Activated CD8-positive, alpha-beta T cell treated with anti-CD3 and anti-CD28 coated beads for 36 hours (primary cell): ENCODE data around the gene GPC6. TPM values are rescaled to one million over a fixed set of nuclear protein-coding genes. Genes with fewer than 3 reads are reported as not detected.
"Not testable (repeated sequence)": the region's sequence is repeated elsewhere in the genome, so short reads cannot be mapped to it uniquely, and the experiment has no call there.

Source experiments
- ATAC-seq: fragments of 200-7000 bp; cut with Tn5 transposase; one replicate; pipeline ENCODE4 v1.10.0; 2021; ENCODE audit warnings: mild to moderate bottlenecking, moderate library complexity
- CTCF ChIA-PET: fragments of 350-600 bp; sonication (Branson Sonifier 250); formaldehyde crosslinking; loops from one replicate; lab custom pipeline; 2021; ENCODE audit warnings: antibody characterized with exemption; lab: Charles Lee
- POLR2A ChIA-PET: fragments of 350-600 bp; sonication (Branson Sonifier 250); formaldehyde crosslinking; loops from one replicate; lab custom pipeline; 2021; ENCODE audit warnings: antibody characterized with exemption; lab: Charles Lee
- DNase-seq: peaks from one replicate; pipeline ENCODE4 v3.0.0-alpha.2; 2020
- H3K27ac Mint-ChIP-seq: one replicate; pipeline ENCODE4 v1.8.0; 2021; ENCODE audit warnings: mild to moderate bottlenecking, mixed read lengths
- H3K27me3 Mint-ChIP-seq: one replicate; pipeline ENCODE4 v1.8.0; 2021; ENCODE audit warnings: mixed read lengths
- H3K36me3 Mint-ChIP-seq: one replicate; pipeline ENCODE4 v1.8.0; 2021; ENCODE audit warnings: low read depth, mixed read lengths
- H3K4me1 Mint-ChIP-seq: one replicate; pipeline ENCODE4 v1.8.0; 2021; ENCODE audit warnings: low read depth, mixed read lengths
- H3K4me3 Mint-ChIP-seq: one replicate; pipeline ENCODE4 v1.8.0; 2021; ENCODE audit warnings: mild to moderate bottlenecking, moderate library complexity, mixed read lengths
- H3K9me3 Mint-ChIP-seq: one replicate; pipeline ENCODE4 v1.8.0; 2021; ENCODE audit warnings: mixed read lengths
- intact Hi-C: fragments of 100-400 bp; cut with micrococcal nuclease; formaldehyde crosslinking; loops from one replicate; pipeline ENCODE4 v1.10.0; 2022
- total RNA-seq, 2 experiments: library from RNA; stranded (reverse); gene quantifications; one replicate each; pipeline ENCODE4 v1.2.3, GENCODE V29; 2021
- TF ChIP-seq, protein P1 (sequence below): fragments of 200-600 bp; IDR thresholded peaks from one replicate; pipeline ENCODE4 v1.8.0; 2022; ENCODE audit warnings: antibody characterized with exemption, mild to moderate bottlenecking

GPC6 gene
- total RNA-seq, 2 experiments from 2014 or later = not detected

DNA sequence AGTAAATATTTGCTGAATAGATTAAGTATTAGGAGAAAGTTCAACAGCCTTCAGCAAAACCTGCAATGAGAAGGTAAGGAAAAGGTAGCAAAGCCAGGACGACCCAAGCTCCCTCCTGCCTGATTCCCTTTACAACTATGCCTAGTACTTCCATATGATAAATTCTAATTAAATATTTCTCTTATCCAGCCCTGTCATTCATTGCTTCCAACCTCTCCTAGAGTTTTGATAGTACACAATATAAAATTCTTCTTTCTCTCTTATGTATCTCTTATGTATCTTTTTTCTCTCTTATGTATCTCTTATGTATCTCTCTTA, 1065.7 kb downstream of the GPC6 start:
- Mint-ChIP-seq H3K4me1 (peaks cover 7% of the 10 kb centered on the region), H3K9me3 (no peaks in the 10 kb centered on the region), H3K27me3 (no peaks in the 10 kb centered on the region), H3K27ac (no peak overlapping the region), H3K4me3 (no peak overlapping the region), H3K36me3 (no peaks in the 10 kb centered on the region)
- TF ChIP-seq, protein P1, sequence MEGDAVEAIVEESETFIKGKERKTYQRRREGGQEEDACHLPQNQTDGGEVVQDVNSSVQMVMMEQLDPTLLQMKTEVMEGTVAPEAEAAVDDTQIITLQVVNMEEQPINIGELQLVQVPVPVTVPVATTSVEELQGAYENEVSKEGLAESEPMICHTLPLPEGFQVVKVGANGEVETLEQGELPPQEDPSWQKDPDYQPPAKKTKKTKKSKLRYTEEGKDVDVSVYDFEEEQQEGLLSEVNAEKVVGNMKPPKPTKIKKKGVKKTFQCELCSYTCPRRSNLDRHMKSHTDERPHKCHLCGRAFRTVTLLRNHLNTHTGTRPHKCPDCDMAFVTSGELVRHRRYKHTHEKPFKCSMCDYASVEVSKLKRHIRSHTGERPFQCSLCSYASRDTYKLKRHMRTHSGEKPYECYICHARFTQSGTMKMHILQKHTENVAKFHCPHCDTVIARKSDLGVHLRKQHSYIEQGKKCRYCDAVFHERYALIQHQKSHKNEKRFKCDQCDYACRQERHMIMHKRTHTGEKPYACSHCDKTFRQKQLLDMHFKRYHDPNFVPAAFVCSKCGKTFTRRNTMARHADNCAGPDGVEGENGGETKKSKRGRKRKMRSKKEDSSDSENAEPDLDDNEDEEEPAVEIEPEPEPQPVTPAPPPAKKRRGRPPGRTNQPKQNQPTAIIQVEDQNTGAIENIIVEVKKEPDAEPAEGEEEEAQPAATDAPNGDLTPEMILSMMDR = no peak
- CTCF ChIA-PET = no interaction called here
- intact Hi-C loops = no loop called here
- ATAC-seq = no peak
- POLR2A ChIA-PET = no interaction called here
- DNase-seq = no peak

DNA sequence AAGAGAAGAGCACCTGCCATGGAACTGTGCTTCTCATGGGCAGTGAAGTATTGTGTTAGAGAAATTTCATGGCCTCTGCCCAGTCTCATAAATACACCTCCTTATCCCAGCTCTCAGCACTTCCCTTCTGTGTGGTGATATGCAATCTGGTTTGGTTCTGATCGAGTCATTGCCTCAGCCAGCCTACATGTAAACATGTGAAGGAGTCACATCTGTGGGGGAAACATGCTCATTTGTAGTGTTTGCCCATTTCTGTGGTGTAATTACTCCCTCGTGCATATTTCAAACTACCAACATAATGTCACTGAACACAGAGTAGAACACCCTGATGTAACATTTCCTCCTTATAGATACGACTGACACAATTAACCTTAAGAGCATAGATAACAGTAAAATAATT, 1069.9 kb downstream of the GPC6 start:
- ChIA-PET POLR2A (no interaction called here), CTCF (no interaction called here)
- Mint-ChIP-seq H3K4me1 (peaks cover 7% of the 10 kb centered on the region), H3K4me3 (no peak overlapping the region), H3K36me3 (no peaks in the 10 kb centered on the region), H3K9me3 (no peaks in the 10 kb centered on the region), H3K27me3 (no peaks in the 10 kb centered on the region), H3K27ac (no peak overlapping the region)
- intact Hi-C loops = no loop called here
- no peak for ATAC-seq
- no peak for DNase-seq
- TF ChIP-seq, protein P1 = no peak

DNA sequence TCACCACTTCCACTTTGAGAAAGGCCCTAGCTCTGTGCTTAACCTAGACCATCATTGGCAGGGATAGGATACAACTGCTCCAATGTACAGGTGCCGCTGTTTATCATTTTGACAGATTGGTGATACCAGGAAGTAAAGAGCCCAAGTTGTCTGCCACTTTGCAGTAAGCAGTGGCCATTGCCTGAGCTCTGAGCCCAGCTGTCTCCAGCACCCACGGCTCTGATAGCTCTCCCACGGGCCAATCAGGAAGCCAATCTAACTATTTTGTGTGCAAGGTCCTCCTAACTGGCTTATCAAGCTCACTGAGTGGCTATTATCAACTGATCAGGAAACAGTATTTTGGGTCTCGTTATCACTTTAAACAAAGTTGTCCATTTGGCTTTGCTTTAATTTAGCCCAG, 1071.7 kb downstream of the GPC6 start:
- TF ChIP-seq, protein P1 = no peak
- ATAC-seq (no peak), DNase-seq (no peak)
- Mint-ChIP-seq H3K4me3 (no peak overlapping the region), H3K27ac (no peak overlapping the region), H3K4me1 (peaks cover 7% of the 10 kb centered on the region), H3K36me3 (no peaks in the 10 kb centered on the region), H3K9me3 (no peaks in the 10 kb centered on the region), H3K27me3 (no peaks in the 10 kb centered on the region)
- intact Hi-C loops = no loop called here
- CTCF ChIA-PET = interaction anchor here (1.0 to 1.1 kb wide), 2 partner anchors 10 to 47 kb away, joined by 3 read pairs; no protein-coding TSS in a partner anchor
- POLR2A ChIA-PET = no interaction called here

DNA sequence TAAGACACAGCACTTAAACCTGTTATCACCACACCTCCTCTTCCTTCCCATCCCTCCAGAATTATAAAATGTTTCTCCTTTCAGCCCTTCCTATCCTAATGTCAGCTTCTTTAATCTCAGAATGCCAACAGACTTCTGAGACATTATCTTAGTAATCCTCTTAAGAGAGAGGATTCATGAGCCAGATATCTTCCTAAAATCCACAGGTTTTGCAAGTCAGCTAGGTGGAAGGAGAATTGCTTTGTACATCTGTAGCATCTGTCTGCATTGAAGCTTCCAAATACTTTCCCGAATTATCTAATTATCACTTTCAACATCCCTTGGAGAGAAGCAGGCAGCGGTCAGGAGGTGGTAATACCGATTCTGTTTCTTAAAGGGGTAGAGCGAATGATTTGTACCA, 1073.8 kb downstream of the GPC6 start:
- H3K27me3 Mint-ChIP-seq = no peaks in the 10 kb centered on the region
- POLR2A ChIA-PET = no interaction called here
- no peak for ATAC-seq
- DNase-seq = no peak
- TF ChIP-seq, protein P1 = no peak
- peaks cover 5% of the 10 kb centered on the region for H3K4me1 Mint-ChIP-seq
- H3K36me3 Mint-ChIP-seq = no peaks in the 10 kb centered on the region
- CTCF ChIA-PET = interaction anchor here (0.9 kb wide), 2 partner anchors 12 to 61 kb away, joined by 3 read pairs; no protein-coding TSS in a partner anchor
- H3K27ac Mint-ChIP-seq = no peak overlapping the region
- intact Hi-C loops = no loop called here
- H3K9me3 Mint-ChIP-seq = no peaks in the 10 kb centered on the region
- H3K4me3 Mint-ChIP-seq = no peak overlapping the region

DNA sequence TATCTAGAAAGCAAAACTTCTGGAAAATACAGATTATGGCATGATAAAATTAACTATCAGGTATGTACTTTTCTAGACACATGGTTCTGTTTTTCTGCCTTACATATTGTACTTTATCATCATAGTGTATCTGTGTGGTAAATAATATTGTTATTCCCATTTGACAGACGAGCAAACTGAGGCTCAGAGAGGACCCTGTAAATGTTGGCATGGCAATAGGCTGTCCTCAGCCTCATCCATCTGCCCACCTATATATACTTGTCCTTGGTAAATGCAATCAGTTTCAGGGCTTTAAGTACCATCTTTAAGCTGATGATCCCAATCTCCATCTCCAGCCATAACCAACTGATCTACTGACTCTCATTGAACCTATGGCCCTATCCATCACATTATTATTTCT, 1074.9 kb downstream of the GPC6 start:
- H3K27ac Mint-ChIP-seq = no peak overlapping the region
- ATAC-seq = no peak
- POLR2A ChIA-PET = no interaction called here
- DNase-seq = no peak
- peaks cover 2% of the 10 kb centered on the region for H3K4me1 Mint-ChIP-seq
- CTCF ChIA-PET = no interaction called here
- intact Hi-C loops = no loop called here
- no peaks in the 10 kb centered on the region for H3K36me3 Mint-ChIP-seq
- TF ChIP-seq, protein P1 = no peak
- no peak overlapping the region for H3K4me3 Mint-ChIP-seq
- H3K27me3 Mint-ChIP-seq = no peaks in the 10 kb centered on the region
- H3K9me3 Mint-ChIP-seq = no peaks in the 10 kb centered on the region

DNA sequence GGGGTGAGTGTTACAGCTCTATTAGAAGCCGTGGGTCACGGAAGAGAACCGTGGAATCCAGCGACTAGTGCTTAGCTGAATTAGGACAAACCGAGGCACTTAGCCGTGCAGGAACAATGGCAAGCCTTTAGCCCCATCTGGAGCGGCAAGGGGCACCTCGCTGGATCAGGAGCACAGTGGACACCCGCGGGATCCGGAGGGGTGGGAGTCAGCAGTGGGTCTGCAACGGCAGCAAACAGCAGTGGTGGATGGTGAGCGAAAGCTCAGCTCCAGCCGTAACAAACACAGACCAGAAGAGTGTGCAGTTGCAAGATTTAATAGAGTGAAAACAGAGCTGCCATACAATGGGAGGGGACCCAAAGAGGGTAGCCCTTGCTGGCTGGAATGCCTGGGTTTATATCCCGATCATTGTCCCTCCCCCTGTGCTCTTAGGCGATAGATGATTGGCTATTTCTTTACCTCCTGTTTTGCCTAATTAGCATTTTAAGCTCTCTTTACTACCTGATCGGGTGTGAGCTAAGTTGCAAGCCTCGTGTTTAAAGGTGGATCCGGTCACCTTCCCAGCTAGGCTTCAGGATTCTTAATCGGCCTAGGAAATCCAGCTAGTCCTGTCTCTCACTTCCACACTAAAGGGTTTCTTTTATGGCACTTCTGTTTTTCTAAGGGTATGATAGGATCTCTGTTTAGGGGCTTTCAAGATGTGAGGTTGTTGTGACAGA, 1076.4 kb downstream of the GPC6 start:
- DNase-seq, H3K27me3 Mint-ChIP-seq, H3K36me3 Mint-ChIP-seq, H3K27ac Mint-ChIP-seq, H3K4me1 Mint-ChIP-seq, ATAC-seq, H3K4me3 Mint-ChIP-seq, intact Hi-C loops, H3K9me3 Mint-ChIP-seq, POLR2A ChIA-PET: not testable (repeated sequence)
- CTCF ChIA-PET = interaction anchor here (1.2 kb wide), 1 partner anchor 15 kb away, joined by 3 read pairs; no protein-coding TSS in a partner anchor
